ENCODE data around the gene MECP2. TPM values are rescaled to one million over a fixed set of nuclear protein-coding genes. Genes with fewer than 3 reads are reported as not detected.

Gene MECP2
- total RNA-seq, 1 experiment from 2014 or later = 88.9 TPM

DNA sequence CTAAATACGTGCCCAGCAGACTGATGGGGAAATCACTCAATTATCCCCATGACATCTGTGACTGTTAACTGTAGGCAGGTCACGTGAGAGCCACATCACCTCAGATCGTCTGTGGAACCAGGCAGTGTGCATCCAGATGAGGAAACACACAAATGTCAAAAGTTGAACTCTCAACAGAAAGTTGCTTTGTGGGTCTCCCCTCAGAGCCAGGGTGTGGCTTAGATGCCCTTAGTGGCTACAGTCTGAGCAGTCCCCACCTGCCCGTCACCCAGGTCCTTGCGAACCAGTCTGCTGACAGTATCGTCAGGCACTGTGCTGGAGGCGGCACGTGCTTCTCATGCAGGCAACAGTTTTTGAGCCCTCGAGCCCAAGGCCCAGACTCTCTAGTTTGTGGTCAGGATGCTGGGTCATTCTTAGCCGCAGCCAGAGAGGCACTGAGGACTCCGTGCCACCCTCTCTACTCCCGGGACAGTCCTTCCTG lies 114.2 kb downstream of the MECP2 start:
- ChIA-PET CTCF (no interaction called here), POLR2A (no interaction called here)
- Histone ChIP-seq H3K4me1 (ENCODE audit: control insufficient read depth, insufficient read depth, low read length) (peaks cover 5% of the 10 kb centered on the region), H3K27ac (ENCODE audit: low read length) (no peak overlapping the region), H3K27me3 (ENCODE audit: control insufficient read depth, insufficient read depth, low read length) (no peaks in the 10 kb centered on the region), H3K36me3 (ENCODE audit: control insufficient read depth, insufficient read depth, low read length) (no peaks in the 10 kb centered on the region), H3K9me3 (ENCODE audit: control insufficient read depth, insufficient read depth, low read depth, low read length) (no peaks in the 10 kb centered on the region), H3K4me3 (ENCODE audit: low read depth in 2 of 2, low read length in 2 of 2) (no peak overlapping the region)
- no peak for DNase-seq (ENCODE audit: low read depth, low spot score)
- TF ChIP-seq, protein P1, sequence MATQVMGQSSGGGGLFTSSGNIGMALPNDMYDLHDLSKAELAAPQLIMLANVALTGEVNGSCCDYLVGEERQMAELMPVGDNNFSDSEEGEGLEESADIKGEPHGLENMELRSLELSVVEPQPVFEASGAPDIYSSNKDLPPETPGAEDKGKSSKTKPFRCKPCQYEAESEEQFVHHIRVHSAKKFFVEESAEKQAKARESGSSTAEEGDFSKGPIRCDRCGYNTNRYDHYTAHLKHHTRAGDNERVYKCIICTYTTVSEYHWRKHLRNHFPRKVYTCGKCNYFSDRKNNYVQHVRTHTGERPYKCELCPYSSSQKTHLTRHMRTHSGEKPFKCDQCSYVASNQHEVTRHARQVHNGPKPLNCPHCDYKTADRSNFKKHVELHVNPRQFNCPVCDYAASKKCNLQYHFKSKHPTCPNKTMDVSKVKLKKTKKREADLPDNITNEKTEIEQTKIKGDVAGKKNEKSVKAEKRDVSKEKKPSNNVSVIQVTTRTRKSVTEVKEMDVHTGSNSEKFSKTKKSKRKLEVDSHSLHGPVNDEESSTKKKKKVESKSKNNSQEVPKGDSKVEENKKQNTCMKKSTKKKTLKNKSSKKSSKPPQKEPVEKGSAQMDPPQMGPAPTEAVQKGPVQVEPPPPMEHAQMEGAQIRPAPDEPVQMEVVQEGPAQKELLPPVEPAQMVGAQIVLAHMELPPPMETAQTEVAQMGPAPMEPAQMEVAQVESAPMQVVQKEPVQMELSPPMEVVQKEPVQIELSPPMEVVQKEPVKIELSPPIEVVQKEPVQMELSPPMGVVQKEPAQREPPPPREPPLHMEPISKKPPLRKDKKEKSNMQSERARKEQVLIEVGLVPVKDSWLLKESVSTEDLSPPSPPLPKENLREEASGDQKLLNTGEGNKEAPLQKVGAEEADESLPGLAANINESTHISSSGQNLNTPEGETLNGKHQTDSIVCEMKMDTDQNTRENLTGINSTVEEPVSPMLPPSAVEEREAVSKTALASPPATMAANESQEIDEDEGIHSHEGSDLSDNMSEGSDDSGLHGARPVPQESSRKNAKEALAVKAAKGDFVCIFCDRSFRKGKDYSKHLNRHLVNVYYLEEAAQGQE (IDR thresholded peaks at IDR 0.05; ENCODE audit: insufficient read depth in 1 of 2, low read depth in 2 of 2, low read length in 1 of 2) = no peak
- TF ChIP-seq TCF7L2 (IDR thresholded peaks at IDR 0.05; ENCODE audit: low read depth, low read length) (no peak), SIN3A (IDR thresholded peaks at IDR 0.05; ENCODE audit: borderline replicate concordance, insufficient read depth, low read depth, low read length) (no peak), POLR2AphosphoS5 (IDR thresholded peaks at IDR 0.05; ENCODE audit: low read depth, low read length) (no peak)
- TF ChIP-seq, protein P2, sequence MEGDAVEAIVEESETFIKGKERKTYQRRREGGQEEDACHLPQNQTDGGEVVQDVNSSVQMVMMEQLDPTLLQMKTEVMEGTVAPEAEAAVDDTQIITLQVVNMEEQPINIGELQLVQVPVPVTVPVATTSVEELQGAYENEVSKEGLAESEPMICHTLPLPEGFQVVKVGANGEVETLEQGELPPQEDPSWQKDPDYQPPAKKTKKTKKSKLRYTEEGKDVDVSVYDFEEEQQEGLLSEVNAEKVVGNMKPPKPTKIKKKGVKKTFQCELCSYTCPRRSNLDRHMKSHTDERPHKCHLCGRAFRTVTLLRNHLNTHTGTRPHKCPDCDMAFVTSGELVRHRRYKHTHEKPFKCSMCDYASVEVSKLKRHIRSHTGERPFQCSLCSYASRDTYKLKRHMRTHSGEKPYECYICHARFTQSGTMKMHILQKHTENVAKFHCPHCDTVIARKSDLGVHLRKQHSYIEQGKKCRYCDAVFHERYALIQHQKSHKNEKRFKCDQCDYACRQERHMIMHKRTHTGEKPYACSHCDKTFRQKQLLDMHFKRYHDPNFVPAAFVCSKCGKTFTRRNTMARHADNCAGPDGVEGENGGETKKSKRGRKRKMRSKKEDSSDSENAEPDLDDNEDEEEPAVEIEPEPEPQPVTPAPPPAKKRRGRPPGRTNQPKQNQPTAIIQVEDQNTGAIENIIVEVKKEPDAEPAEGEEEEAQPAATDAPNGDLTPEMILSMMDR (IDR thresholded peaks at IDR 0.05) = no peak
- no TSS peak for BruUV-seq (replicated peaks)
- no peak; the same call in 1 of the 2 replicates for ATAC-seq
- intact Hi-C loops (cut with micrococcal nuclease; ENCODE audit: unreplicated experiment) = no loop called here
- in situ Hi-C loops (cut with HindIII; ENCODE audit: low pct_unique_long_range_greater_than_20kb, low sequenced_read_pairs) = no loop called here

DNA sequence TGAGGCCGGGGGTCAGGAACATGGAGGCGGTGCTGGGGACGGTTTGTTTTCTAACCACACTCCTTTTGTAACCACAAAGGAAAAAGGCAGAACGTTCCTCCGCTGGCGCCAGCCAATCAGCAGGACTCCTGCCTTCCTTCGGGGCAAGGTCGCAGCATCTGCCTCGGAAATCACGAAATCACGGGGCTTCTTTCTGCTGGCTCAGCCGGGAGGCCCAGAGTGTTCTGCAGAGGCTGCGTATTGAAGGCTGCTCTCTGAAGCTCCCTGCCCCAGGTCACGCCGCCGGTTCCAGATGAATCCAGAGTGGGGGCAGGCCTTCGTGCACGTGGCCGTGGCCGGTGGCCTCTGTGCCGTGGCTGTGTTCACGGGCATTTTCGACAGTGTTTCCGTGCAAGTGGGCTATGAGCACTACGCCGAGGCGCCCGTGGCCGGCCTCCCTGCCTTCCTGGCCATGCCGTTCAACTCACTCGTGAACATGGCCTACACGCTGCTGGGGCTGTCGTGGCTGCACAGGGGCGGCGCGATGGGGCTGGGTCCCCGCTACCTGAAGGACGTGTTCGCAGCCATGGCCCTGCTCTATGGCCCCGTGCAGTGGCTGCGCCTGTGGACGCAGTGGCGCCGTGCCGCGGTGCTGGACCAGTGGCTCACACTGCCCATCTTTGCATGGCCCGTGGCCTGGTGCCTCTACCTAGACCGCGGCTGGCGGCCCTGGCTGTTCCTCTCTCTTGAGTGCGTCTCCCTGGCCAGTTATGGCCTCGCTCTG lies 115.6 kb downstream of the MECP2 start:
- intact Hi-C loops (cut with micrococcal nuclease; ENCODE audit: unreplicated experiment) = no loop called here
- POLR2A ChIA-PET = no interaction called here
- in situ Hi-C loops (cut with HindIII; ENCODE audit: low pct_unique_long_range_greater_than_20kb, low sequenced_read_pairs) = no loop called here
- Histone ChIP-seq H3K4me1 (ENCODE audit: control insufficient read depth, insufficient read depth, low read length) (peaks cover 5% of the 10 kb centered on the region), H3K27ac (ENCODE audit: low read length) (no peak overlapping the region), H3K36me3 (ENCODE audit: control insufficient read depth, insufficient read depth, low read length) (no peaks in the 10 kb centered on the region), H3K9me3 (ENCODE audit: control insufficient read depth, insufficient read depth, low read depth, low read length) (no peaks in the 10 kb centered on the region), H3K27me3 (ENCODE audit: control insufficient read depth, insufficient read depth, low read length) (no peaks in the 10 kb centered on the region), H3K4me3 (ENCODE audit: low read depth in 2 of 2, low read length in 2 of 2) (no peak overlapping the region)
- CTCF ChIA-PET = no interaction called here
- TF ChIP-seq TCF7L2 (IDR thresholded peaks at IDR 0.05; ENCODE audit: low read depth, low read length) (no peak), POLR2AphosphoS5 (IDR thresholded peaks at IDR 0.05; ENCODE audit: low read depth, low read length) (no peak), SIN3A (IDR thresholded peaks at IDR 0.05; ENCODE audit: borderline replicate concordance, insufficient read depth, low read depth, low read length) (no peak)
- TF ChIP-seq, protein P1 (IDR thresholded peaks at IDR 0.05; ENCODE audit: insufficient read depth in 1 of 2, low read depth in 2 of 2, low read length in 1 of 2) = no peak
- TF ChIP-seq, protein P2 (IDR thresholded peaks at IDR 0.05) = no peak
- ATAC-seq (no peak), DNase-seq (ENCODE audit: low read depth, low spot score) (no peak)
- BruUV-seq (replicated peaks) = no TSS peak
